ENCODE measurements around the gene CRB1.
A peak's percentile ranks its signal among the peaks of the same experiment; 100 is the strongest.
"Not testable (repeated sequence)": the region's sequence is repeated elsewhere in the genome, so short reads cannot be mapped to it uniquely, and the experiment has no call there.

Gene CRB1

GRCh38 chr1:197402189-197402588, 134.1 kb downstream of the CRB1 start:
- no peak for DNase-seq

- not testable (repeated sequence) for DNase-seq
Observed at GRCh38 chr1:197404774-197405173, 136.7 kb downstream of the CRB1 start.

GRCh38 chr1:197405614-197406013, 137.6 kb downstream of the CRB1 start:
- DNase-seq, result not testable (repeated sequence)

GRCh38 chr1:197413564-197413963, 145.5 kb downstream of the CRB1 start:
- no peak for DNase-seq

GRCh38 chr1:197415221-197415620, 147.2 kb downstream of the CRB1 start:
- no peak for DNase-seq

GRCh38 chr1:197418693-197419092, 150.6 kb downstream of the CRB1 start:
- no peak for DNase-seq

- DNase-seq, result no peak
Observed at GRCh38 chr1:197422993-197423392, 154.9 kb downstream of the CRB1 start.

- DNase-seq, result no peak
Observed at GRCh38 chr1:197424380-197424779, 156.3 kb downstream of the CRB1 start.

- DNase-seq, result no peak
Observed at GRCh38 chr1:197429372-197429771, 161.3 kb downstream of the CRB1 start.

- no peak for DNase-seq
Observed at GRCh38 chr1:197435224-197435623, 167.2 kb downstream of the CRB1 start.

GRCh38 chr1:197437601-197438000, 169.5 kb downstream of the CRB1 start:
- no peak for DNase-seq

- no peak for DNase-seq
Observed at GRCh38 chr1:197438010-197438790, 170.1 kb downstream of the CRB1 start.

GRCh38 chr1:197439708-197440280, 171.7 kb downstream of the CRB1 start:
- DNase-seq, result no peak

GRCh38 chr1:197440715-197441114, 172.7 kb downstream of the CRB1 start:
- DNase-seq, result no peak

- no peak for DNase-seq
Observed at GRCh38 chr1:197441999-197442414, 174.0 kb downstream of the CRB1 start.

GRCh38 chr1:197444755-197445154, 176.7 kb downstream of the CRB1 start:
- DNase-seq, result no peak

- DNase-seq, result no peak
Observed at GRCh38 chr1:197448121-197448779, 180.2 kb downstream of the CRB1 start.

GRCh38 chr1:197451381-197451780, 183.3 kb downstream of the CRB1 start:
- DNase-seq, result no peak

GRCh38 chr1:197453376-197454058, 185.5 kb downstream of the CRB1 start:
- DNase-seq, result no peak

- DNase-seq, result no peak
Observed at GRCh38 chr1:197462539-197462938, 194.5 kb downstream of the CRB1 start.

- DNase-seq, result peak; percentile 77
Observed at GRCh38 chr1:197463142-197463541, 195.1 kb downstream of the CRB1 start.

- peak; percentile 50 for DNase-seq
Observed at GRCh38 chr1:197464044-197464443, 196.0 kb downstream of the CRB1 start.

- DNase-seq, result peak; percentile 87
Observed at GRCh38 chr1:197465528-197466327, 197.7 kb downstream of the CRB1 start.
